Measurements from ENCODE around the gene ZYX. TPM values are rescaled to one million over a fixed set of nuclear protein-coding genes. Genes with fewer than 3 reads are reported as not detected.

Gene ZYX
- total RNA-seq, 2 experiments from 2014 or later = 235 to 249 TPM

Other genes starting within 250 kb of the ZYX start
- not detected for gene PIP, start 249.3 kb upstream of the ZYX start, total RNA-seq
- not detected for gene TAS2R39, start 197.9 kb upstream of the ZYX start, total RNA-seq
- gene TAS2R40, start 159.3 kb upstream of the ZYX start, total RNA-seq = not detected
- gene GSTK1, start 117.9 kb upstream of the ZYX start, total RNA-seq = 100 to 1,000 TPM; 502 to 518 TPM
- under 1 TPM; 0.48 to 0.73 TPM for gene TMEM139, start 96.4 kb upstream of the ZYX start, total RNA-seq
- 100 to 1,000 TPM; 117 to 122 TPM for gene CASP2, start 93.0 kb upstream of the ZYX start, total RNA-seq
- under 1 TPM in 1 of 2 experiments, not detected in 1; 0.10 TPM for gene CLCN1, start 65.2 kb upstream of the ZYX start, total RNA-seq
- 1 to 10 TPM; 1.2 TPM for gene FAM131B, start 18.6 kb upstream of the ZYX start, total RNA-seq
- 1 to 10 TPM; 1.1 to 1.2 TPM for gene EPHA1, start 27.5 kb downstream of the ZYX start, total RNA-seq
- gene TAS2R60, start 62.1 kb downstream of the ZYX start, total RNA-seq = not detected
- gene TAS2R41, start 96.5 kb downstream of the ZYX start, total RNA-seq = not detected
- not detected for gene CTAGE15, start 190.5 kb downstream of the ZYX start, total RNA-seq
- gene TCAF2, start 239.6 kb downstream of the ZYX start, total RNA-seq = 10 to 100 TPM; 49.4 to 50.8 TPM

Measured in activated CD4-positive, alpha-beta memory T cell treated with anti-CD3 and anti-CD28 coated beads, Interleukin-2, amount 10 ng/mL, durations not matched to agents 7 days and 5 days (primary cell).